Peyer's patch (tissue), 4 donors: ENCODE data around the gene MGAT5.

Source experiments
- CTCF ChIP-seq, 6 experiments: fragments of 450-650 bp in 4 of 6; fragments of 200-600 bp in 2 of 6; sonication (generic) in 1 of 6; IDR thresholded peaks; one replicate each; pipeline ENCODE4 v1.5.1; 2017 to 2019; ENCODE audit warnings: antibody characterized with exemption in 6 of 6, mild to moderate bottlenecking in 3 of 6, moderate library complexity in 1 of 6
- POLR2A ChIP-seq, 2 donors: fragments of 450-650 bp; IDR thresholded peaks; one replicate each; pipeline ENCODE4 v1.5.1; 2017; ENCODE audit warnings: antibody characterized with exemption in 2 of 2, mild to moderate bottlenecking in 2 of 2, moderate library complexity in 2 of 2

GRCh38 chr2:134417968-134418582, 164.2 kb downstream of the MGAT5 start:
- TF ChIP-seq CTCF (IDR thresholded peaks at IDR 0.05) (no peak), POLR2A (IDR thresholded peaks at IDR 0.05) (no peak)
